ENCODE data around the gene SAT2. TPM values are rescaled to one million over a fixed set of nuclear protein-coding genes. Genes with fewer than 3 reads are reported as not detected.
A peak's percentile ranks its signal among the peaks of the same experiment; 100 is the strongest.
"Not testable (repeated sequence)": the region's sequence is repeated elsewhere in the genome, so short reads cannot be mapped to it uniquely, and the experiment has no call there.

Gene SAT2
- polyA plus RNA-seq, 2 donors = 54.0 to 61.2 TPM

DNA sequence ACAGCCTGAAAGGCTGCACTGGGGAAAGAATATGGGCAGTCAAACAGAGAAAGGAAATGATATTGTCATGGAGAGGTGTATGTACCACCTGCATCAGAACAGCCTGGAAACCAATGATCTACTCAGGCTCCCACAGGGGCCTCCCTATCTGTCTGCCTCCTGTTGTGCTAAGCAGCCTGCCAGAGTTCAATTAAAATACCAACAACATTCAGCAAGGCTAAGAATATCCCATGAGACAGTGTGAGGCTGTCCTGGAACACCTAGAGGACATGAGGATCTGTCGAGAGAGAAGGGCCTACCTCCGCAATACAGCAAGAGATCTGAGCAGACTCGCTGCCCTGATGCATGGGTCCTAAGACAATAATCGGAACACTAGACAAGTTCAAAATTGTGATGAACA lies 21.3 kb downstream of the SAT2 start:
- Histone ChIP-seq H3K36me3 (ENCODE audit: control insufficient read depth in 2 of 2, insufficient read depth in 2 of 2, low read length in 1 of 2) (peaks cover 8 to 19% of the 10 kb centered on the region in 2 donors), H3K27me3 (ENCODE audit: control insufficient read depth in 1 of 2, insufficient read depth in 2 of 2, low read length in 2 of 2) (no peaks in the 10 kb centered on the region), H3K9me3 (ENCODE audit: control insufficient read depth in 2 of 2, insufficient read depth in 1 of 2, low read depth in 1 of 2, low read length in 1 of 2) (no peaks in the 10 kb centered on the region), H3K4me3 (ENCODE audit: low read depth in 1 of 2, low read length in 2 of 2) (no peak overlapping the region), H3K4me1 (ENCODE audit: control insufficient read depth in 2 of 2, insufficient read depth in 2 of 2, low read length in 1 of 2) (no peaks in the 10 kb centered on the region), H3K27ac (ENCODE audit: low read depth in 2 of 2, low read length in 1 of 2) (no peak overlapping the region)
- 94 to 97% methylated on average over 4 of the region's 4 CpGs for WGBS, 2 donors

DNA sequence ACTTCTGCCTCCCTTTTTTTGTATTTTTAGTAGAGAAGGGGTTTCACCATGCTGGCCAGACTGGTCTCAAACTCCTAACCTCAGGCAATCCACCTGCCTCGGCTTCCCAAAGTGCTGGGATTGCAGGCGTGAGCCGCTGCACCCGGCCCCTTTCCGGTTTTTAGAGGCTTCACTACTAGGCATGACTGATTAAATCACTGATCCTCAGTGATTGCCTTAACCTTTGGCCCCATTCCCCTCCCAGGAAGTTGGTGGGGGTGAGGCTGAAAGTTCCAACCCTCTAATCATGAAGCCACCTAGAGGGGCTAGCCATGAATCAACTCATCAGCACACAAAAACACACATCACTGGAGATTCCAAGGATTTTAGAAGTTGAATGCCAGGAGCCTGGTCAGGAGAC lies 30.1 kb downstream of the SAT2 start:
- H3K36me3 ChIP-seq (ENCODE audit: control insufficient read depth in 2 of 2, insufficient read depth in 2 of 2, low read length in 1 of 2) = peaks cover 5 to 43% of the 10 kb centered on the region in 2 donors

DNA sequence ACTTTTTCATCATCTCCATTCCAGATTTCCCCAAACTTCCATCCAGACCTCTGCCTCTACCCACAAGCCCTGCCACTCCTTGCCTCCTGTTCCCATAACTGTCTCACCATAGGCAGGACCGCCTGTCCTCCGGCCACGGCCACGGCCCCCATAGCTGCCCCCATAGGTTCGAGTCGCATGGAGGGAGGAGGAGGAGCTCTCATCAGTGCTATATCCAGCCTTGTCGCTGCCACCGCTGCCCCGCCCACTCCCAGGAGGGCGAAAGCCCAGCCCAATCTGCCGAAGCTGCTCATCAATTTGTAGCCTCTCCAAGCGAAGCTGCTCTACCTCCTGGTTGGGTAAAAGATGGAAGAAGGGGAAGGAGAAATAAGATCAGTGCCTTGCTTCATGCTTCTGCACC lies 34.3 kb downstream of the SAT2 start:
- H3K27ac ChIP-seq (ENCODE audit: low read depth in 2 of 2, low read length in 1 of 2) = no peak overlapping the region
- no peak overlapping the region for H3K4me3 ChIP-seq (ENCODE audit: low read depth in 1 of 2, low read length in 2 of 2)
- no peaks in the 10 kb centered on the region for H3K27me3 ChIP-seq (ENCODE audit: control insufficient read depth in 1 of 2, insufficient read depth in 2 of 2, low read length in 2 of 2)
- H3K9me3 ChIP-seq (ENCODE audit: control insufficient read depth in 2 of 2, insufficient read depth in 1 of 2, low read depth in 1 of 2, low read length in 1 of 2) = no peaks in the 10 kb centered on the region
- peaks cover 12 to 33% of the 10 kb centered on the region in 2 donors for H3K36me3 ChIP-seq (ENCODE audit: control insufficient read depth in 2 of 2, insufficient read depth in 2 of 2, low read length in 1 of 2)
- H3K4me1 ChIP-seq (ENCODE audit: control insufficient read depth in 2 of 2, insufficient read depth in 2 of 2, low read length in 1 of 2) = no peaks in the 10 kb centered on the region
- WGBS, 2 donors = 83 to 91% methylated on average over 12 of the region's 12 CpGs

More for the DNA sequence above, 30.1 kb downstream of the SAT2 start:
- H3K27me3 ChIP-seq (ENCODE audit: control insufficient read depth in 1 of 2, insufficient read depth in 2 of 2, low read length in 2 of 2); H3K27ac ChIP-seq (ENCODE audit: low read depth in 2 of 2, low read length in 1 of 2); H3K4me1 ChIP-seq (ENCODE audit: control insufficient read depth in 2 of 2, insufficient read depth in 2 of 2, low read length in 1 of 2); H3K4me3 ChIP-seq (ENCODE audit: low read depth in 1 of 2, low read length in 2 of 2); H3K9me3 ChIP-seq (ENCODE audit: control insufficient read depth in 2 of 2, insufficient read depth in 1 of 2, low read depth in 1 of 2, low read length in 1 of 2): not testable (repeated sequence)
- WGBS, 2 donors = 84 to 86% methylated on average over 5 of the region's 5 CpGs

DNA sequence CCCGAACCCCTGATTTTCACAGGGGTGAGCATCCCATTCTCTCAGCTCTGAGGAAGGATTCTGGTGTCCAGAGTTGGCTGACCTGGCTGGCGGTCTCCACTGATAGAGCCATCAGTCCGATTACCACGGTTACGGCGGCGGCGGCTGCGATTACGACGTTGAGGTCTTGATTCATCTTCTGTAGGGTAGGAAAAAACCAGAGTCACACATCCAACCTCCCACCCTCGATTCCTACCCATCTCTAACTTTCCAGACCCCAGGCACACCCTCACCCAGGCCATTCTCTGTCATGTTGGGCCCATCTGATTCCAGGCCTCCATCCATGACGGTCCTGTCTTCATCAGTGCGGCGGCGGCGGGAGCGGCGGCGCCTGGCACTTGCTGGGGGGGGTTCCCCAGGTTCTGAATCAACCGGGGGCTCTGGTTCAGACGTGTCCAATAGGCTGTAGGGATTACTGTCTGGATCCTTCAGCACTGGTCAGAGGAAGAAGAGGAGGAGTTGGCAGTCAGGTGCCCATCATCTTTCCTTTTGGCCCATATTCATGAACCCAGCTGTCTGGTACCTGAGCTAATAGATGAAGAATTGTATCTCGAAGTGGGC lies 35.1 kb downstream of the SAT2 start:
- H3K27ac ChIP-seq (ENCODE audit: low read depth in 2 of 2, low read length in 1 of 2) = no peak overlapping the region
- no peaks in the 10 kb centered on the region for H3K27me3 ChIP-seq (ENCODE audit: control insufficient read depth in 1 of 2, insufficient read depth in 2 of 2, low read length in 2 of 2)
- peaks cover 12 to 33% of the 10 kb centered on the region in 2 donors for H3K36me3 ChIP-seq (ENCODE audit: control insufficient read depth in 2 of 2, insufficient read depth in 2 of 2, low read length in 1 of 2)
- no peaks in the 10 kb centered on the region for H3K4me1 ChIP-seq (ENCODE audit: control insufficient read depth in 2 of 2, insufficient read depth in 2 of 2, low read length in 1 of 2)
- no peaks in the 10 kb centered on the region for H3K9me3 ChIP-seq (ENCODE audit: control insufficient read depth in 2 of 2, insufficient read depth in 1 of 2, low read depth in 1 of 2, low read length in 1 of 2)
- WGBS, 2 donors = 90 to 91% methylated on average over 23 of the region's 23 CpGs
- H3K4me3 ChIP-seq (ENCODE audit: low read depth in 1 of 2, low read length in 2 of 2) = no peak overlapping the region

DNA sequence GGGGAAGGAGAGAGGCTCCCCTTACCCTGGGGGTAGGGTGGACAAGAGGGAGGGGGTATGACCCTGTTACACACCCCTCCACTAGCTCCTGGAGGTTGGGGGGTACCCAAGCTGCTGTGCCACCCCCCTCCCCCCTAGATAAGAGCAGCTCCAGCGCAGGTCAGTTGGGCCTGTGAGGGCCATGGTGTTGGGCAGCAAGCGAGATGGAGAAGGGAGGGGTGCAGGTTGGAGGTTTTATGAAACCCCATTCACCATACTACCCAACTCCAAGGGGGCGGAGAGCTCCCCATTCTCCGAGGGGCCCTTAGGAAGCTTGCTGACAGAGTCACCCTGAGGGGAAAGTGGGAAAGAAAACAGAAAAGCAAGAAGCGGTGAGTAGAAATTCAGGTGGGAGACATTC lies 36.0 kb downstream of the SAT2 start:
- no peaks in the 10 kb centered on the region for H3K9me3 ChIP-seq (ENCODE audit: control insufficient read depth in 2 of 2, insufficient read depth in 1 of 2, low read depth in 1 of 2, low read length in 1 of 2)
- peaks cover 0 to 2% of the 10 kb centered on the region in 2 donors for H3K4me1 ChIP-seq (ENCODE audit: control insufficient read depth in 2 of 2, insufficient read depth in 2 of 2, low read length in 1 of 2)

DNA sequence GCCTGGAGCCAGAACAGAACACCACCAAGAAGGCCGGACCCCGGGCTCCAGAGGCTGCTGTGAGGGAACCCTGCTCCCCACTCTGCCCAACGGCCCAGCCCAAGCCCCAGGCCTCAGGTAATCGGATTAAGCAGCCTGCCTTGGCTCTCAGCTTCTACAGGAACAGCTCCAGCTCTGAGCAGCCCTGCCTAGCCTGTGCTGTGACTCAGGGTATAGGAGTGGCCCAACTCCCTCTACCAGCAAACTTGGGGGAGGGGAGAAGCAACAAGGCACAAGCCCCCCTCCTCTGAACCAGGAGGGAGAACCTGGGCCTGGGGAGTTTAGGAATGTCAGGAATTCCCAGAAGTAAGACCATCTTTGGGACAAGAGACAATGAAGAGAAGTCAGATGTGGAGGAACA lies 36.9 kb downstream of the SAT2 start:
- H3K27me3 ChIP-seq (ENCODE audit: control insufficient read depth in 1 of 2, insufficient read depth in 2 of 2, low read length in 2 of 2) = no peaks in the 10 kb centered on the region
- H3K36me3 ChIP-seq (ENCODE audit: control insufficient read depth in 2 of 2, insufficient read depth in 2 of 2, low read length in 1 of 2) = peaks cover 12 to 34% of the 10 kb centered on the region in 2 donors
- H3K27ac ChIP-seq (ENCODE audit: low read depth in 2 of 2, low read length in 1 of 2) = peak overlapping the region; percentile 85 to 93
- no peaks in the 10 kb centered on the region for H3K9me3 ChIP-seq (ENCODE audit: control insufficient read depth in 2 of 2, insufficient read depth in 1 of 2, low read depth in 1 of 2, low read length in 1 of 2)
- no peak overlapping the region for H3K4me3 ChIP-seq (ENCODE audit: low read depth in 1 of 2, low read length in 2 of 2)
- H3K4me1 ChIP-seq (ENCODE audit: control insufficient read depth in 2 of 2, insufficient read depth in 2 of 2, low read length in 1 of 2) = peaks cover 2% of the 10 kb centered on the region in 2 donors
- 46 to 57% methylated on average over 4 of the region's 4 CpGs for WGBS, 2 donors

More for the DNA sequence above, 36.0 kb downstream of the SAT2 start:
- Histone ChIP-seq H3K36me3 (ENCODE audit: control insufficient read depth in 2 of 2, insufficient read depth in 2 of 2, low read length in 1 of 2) (peaks cover 12 to 33% of the 10 kb centered on the region in 2 donors), H3K27ac (ENCODE audit: low read depth in 2 of 2, low read length in 1 of 2) (peak overlapping the region; percentile 85 to 93), H3K4me3 (ENCODE audit: low read depth in 1 of 2, low read length in 2 of 2) (no peak overlapping the region), H3K27me3 (ENCODE audit: control insufficient read depth in 1 of 2, insufficient read depth in 2 of 2, low read length in 2 of 2) (no peaks in the 10 kb centered on the region)
- 88 to 92% methylated on average over 5 of the region's 5 CpGs for WGBS, 2 donors

DNA sequence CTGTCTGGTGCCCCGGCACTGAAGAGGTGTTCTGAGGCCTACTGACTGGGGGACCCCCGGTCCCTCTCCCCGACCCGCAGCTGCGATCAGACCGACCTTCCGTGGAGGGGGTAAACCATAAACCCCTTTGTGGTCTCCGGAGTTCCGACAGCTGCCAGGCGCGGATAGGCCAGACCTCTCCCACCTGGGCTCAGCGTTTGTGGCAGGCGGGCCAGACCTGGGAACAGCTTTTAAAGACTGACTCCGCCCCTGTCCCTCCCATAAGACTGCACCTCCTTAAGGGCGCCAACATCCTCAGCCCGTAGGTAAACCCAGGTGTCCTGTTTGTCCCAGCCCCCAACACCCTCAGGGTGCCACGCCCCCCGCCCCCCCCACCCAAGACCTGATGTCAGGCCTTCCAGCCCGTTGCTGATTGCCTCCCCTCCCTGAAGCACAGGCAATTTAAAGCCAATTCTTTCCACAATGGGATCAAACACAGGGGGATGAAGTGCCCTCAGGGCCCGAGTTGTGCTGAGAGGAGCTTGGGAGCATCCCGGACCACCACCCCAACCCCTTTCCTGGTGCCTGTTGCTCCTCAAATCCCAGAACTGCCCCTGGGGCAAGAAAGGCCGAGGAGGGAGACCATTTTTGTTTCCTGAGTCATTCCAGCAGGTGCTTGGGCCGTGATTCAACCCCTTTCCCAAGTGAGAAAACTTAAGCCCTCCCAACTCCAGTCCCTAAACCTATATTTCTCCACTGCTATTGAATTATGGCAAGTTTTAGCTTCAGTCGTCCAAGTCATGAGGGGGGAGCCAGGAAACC lies 37.5 kb downstream of the SAT2 start, which contains the start of gene SOX15:
Gene SOX15, minus strand, starts transcription at position 204 of the 801 bp plus-strand sequence. CDS start 418 bp downstream, outside the sequence.
- Histone ChIP-seq H3K4me1 (ENCODE audit: control insufficient read depth in 2 of 2, insufficient read depth in 2 of 2, low read length in 1 of 2) (peaks cover 2% of the 10 kb centered on the region in 2 donors), H3K27ac (ENCODE audit: low read depth in 2 of 2, low read length in 1 of 2) (peak within 1 kb of the TSS; percentile 85 to 97), H3K27me3 (ENCODE audit: control insufficient read depth in 1 of 2, insufficient read depth in 2 of 2, low read length in 2 of 2) (no peaks in the 10 kb centered on the region), H3K4me3 (ENCODE audit: low read depth in 1 of 2, low read length in 2 of 2) (peak within 1 kb of the TSS; percentile 61 to 72), H3K9me3 (ENCODE audit: control insufficient read depth in 2 of 2, insufficient read depth in 1 of 2, low read depth in 1 of 2, low read length in 1 of 2) (no peaks in the 10 kb centered on the region), H3K36me3 (ENCODE audit: control insufficient read depth in 2 of 2, insufficient read depth in 2 of 2, low read length in 1 of 2) (peaks cover 12 to 30% of the 10 kb centered on the region in 2 donors)
- WGBS, 2 donors = 39 to 53% methylated on average over 24 of the region's 24 CpGs

DNA sequence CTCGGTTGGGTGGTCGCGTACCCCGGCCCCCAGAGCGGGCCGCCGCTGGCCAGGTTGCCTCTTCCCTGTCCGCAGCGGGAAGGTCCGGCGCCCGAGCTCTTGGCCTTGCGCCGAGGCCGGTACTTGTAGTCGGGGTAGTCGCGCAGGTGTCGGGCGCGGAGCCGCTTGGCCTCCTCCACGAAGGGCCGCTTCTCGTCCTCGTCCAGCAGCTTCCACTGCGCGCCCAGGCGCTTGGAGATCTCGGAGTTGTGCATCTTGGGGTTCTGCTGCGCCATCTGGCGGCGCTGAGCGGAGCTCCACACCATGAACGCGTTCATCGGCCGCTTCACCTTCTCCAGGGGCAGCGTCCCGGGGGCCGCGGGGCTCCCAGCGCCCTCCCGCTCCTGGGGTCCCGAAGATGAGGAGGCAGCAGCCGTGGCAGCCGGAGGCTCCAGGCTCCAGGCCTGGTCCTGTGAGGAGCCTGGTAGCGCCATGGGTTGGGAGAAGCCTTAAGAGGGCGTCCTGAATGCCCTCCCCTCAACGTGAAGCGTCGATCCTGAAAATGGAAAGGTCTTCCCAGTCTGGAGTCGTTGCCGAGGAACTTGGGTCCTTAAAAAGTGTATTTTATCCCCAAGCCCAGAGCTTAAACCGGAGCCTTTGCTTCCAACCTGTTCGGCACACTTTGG lies 38.3 kb downstream of the SAT2 start:
- H3K36me3 ChIP-seq (ENCODE audit: control insufficient read depth in 2 of 2, insufficient read depth in 2 of 2, low read length in 1 of 2) = peaks cover 12 to 26% of the 10 kb centered on the region in 2 donors
- peak overlapping the region; percentile 61 to 72 for H3K4me3 ChIP-seq (ENCODE audit: low read depth in 1 of 2, low read length in 2 of 2)
- H3K27ac ChIP-seq (ENCODE audit: low read depth in 2 of 2, low read length in 1 of 2) = peak overlapping the region; percentile 85 to 97
- H3K27me3 ChIP-seq (ENCODE audit: control insufficient read depth in 1 of 2, insufficient read depth in 2 of 2, low read length in 2 of 2) = no peaks in the 10 kb centered on the region
- peaks cover 2 to 5% of the 10 kb centered on the region in 2 donors for H3K4me1 ChIP-seq (ENCODE audit: control insufficient read depth in 2 of 2, insufficient read depth in 2 of 2, low read length in 1 of 2)
- WGBS, 2 donors = 16% methylated on average over 56 of the region's 56 CpGs
- H3K9me3 ChIP-seq (ENCODE audit: control insufficient read depth in 2 of 2, insufficient read depth in 1 of 2, low read depth in 1 of 2, low read length in 1 of 2) = no peaks in the 10 kb centered on the region

DNA sequence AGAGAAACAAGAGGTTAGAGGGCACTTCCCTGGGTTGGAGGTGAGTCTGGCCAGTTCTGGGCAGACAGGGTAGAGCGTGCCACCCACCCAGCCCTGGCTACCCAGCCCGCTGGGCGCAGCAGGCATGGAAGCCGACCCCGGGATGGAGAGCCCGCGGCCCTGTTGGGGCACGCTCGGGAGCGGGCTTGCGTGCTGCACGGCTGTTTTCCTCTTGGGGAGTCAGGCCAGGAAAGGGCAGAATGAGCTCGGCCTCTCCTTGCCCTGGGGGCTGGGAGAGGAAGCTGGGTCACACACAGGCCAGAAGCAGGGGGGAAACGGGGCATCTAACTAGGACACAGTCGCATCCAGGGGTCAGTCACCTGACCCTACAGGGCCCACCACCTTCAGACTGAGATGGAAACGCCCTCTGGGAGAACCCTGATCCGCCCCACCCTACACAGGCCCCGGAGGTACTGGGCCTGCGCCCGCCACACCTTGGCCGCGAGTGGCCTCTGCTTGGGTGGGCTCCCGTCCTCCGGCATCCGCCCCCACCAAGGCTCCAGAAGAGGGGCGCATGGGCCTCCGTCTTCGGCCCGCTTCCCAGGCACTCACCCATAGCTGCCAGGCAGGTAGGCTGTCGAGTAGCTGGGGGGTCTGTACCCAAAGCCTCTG lies 38.9 kb downstream of the SAT2 start:
- H3K27ac ChIP-seq (ENCODE audit: low read depth in 2 of 2, low read length in 1 of 2) = peak overlapping the region; percentile 85 to 97
- H3K9me3 ChIP-seq (ENCODE audit: control insufficient read depth in 2 of 2, insufficient read depth in 1 of 2, low read depth in 1 of 2, low read length in 1 of 2) = no peaks in the 10 kb centered on the region
- H3K4me3 ChIP-seq (ENCODE audit: low read depth in 1 of 2, low read length in 2 of 2) = peak overlapping the region; percentile 61 to 72
- peaks cover 2 to 6% of the 10 kb centered on the region in 2 donors for H3K4me1 ChIP-seq (ENCODE audit: control insufficient read depth in 2 of 2, insufficient read depth in 2 of 2, low read length in 1 of 2)
- H3K36me3 ChIP-seq (ENCODE audit: control insufficient read depth in 2 of 2, insufficient read depth in 2 of 2, low read length in 1 of 2) = peaks cover 12 to 24% of the 10 kb centered on the region in 2 donors
- H3K27me3 ChIP-seq (ENCODE audit: control insufficient read depth in 1 of 2, insufficient read depth in 2 of 2, low read length in 2 of 2) = no peaks in the 10 kb centered on the region
- WGBS, 2 donors = 34 to 51% methylated on average over 27 to 30 of the region's 30 CpGs

Measured in esophagus (tissue), 2 donors.